HepG2 (cell line): ENCODE results near the gene ITPRIP. TPM values are rescaled to one million over a fixed set of nuclear protein-coding genes. Genes with fewer than 3 reads are reported as not detected.

Experiments used
- ATAD3A ChIP-seq: sonication (generic); formaldehyde crosslinking; IDR thresholded peaks from 2 replicates; pipeline ENCODE4 v1.4.0; 2020; ENCODE audit warnings: missing genetic modification reagents
- BRD4 ChIP-seq: sonication (generic); formaldehyde crosslinking; IDR thresholded peaks from 2 replicates; pipeline ENCODE4 v1.4.0; 2020; ENCODE audit warnings: missing genetic modification reagents
- CCAR2 ChIP-seq: fragments of 200-400 bp; formaldehyde crosslinking; optimal IDR thresholded peaks from 2 replicates; pipeline ENCODE3; 2018; ENCODE audit warnings: low read depth, mild to moderate bottlenecking, low read length, moderate library complexity
- EHMT2 ChIP-seq: fragments of 200-600 bp; sonication (generic); IDR thresholded peaks from 2 replicates; pipeline ENCODE4 v1.7.0; 2017; ENCODE audit warnings: antibody characterized with exemption, low read depth, low read length, borderline replicate concordance
- KDM5A ChIP-seq: fragments of 200-600 bp; sonication (generic); IDR thresholded peaks from 2 replicates; pipeline ENCODE4 v1.7.0; 2018; ENCODE audit warnings: antibody characterized with exemption, mild to moderate bottlenecking, low read length, borderline replicate concordance
- MXD4 ChIP-seq: IDR thresholded peaks from 2 replicates; pipeline ENCODE4 v1.6.1; 2016; ENCODE audit warnings: mild to moderate bottlenecking, missing biosample characterization, missing genetic modification reagents
- NFIB ChIP-seq: sonication (generic); formaldehyde crosslinking; IDR thresholded peaks from 2 replicates; pipeline ENCODE4 v1.9.0; 2021; ENCODE audit warnings: missing genetic modification reagents, mild to moderate bottlenecking, borderline replicate concordance
- POGZ ChIP-seq: sonication (generic); formaldehyde crosslinking; IDR thresholded peaks from 2 replicates; pipeline ENCODE4 v1.4.0; 2020; ENCODE audit warnings: mild to moderate bottlenecking, missing genetic modification reagents
- SAP130 ChIP-seq: IDR thresholded peaks from 2 replicates; pipeline ENCODE4 v1.6.1; 2016; ENCODE audit warnings: low read depth
- SRSF1 ChIP-seq: fragments of 200-400 bp; formaldehyde crosslinking; optimal IDR thresholded peaks from 2 replicates; pipeline ENCODE3; 2017; ENCODE audit warnings: mild to moderate bottlenecking, low read depth, low read length, moderate library complexity
- SRY ChIP-seq: sonication (generic); formaldehyde crosslinking; IDR thresholded peaks from 2 replicates; pipeline ENCODE4 v1.8.0; 2022; ENCODE audit warnings: mild to moderate bottlenecking, missing genetic modification reagents
- TAF15 ChIP-seq: fragments of 200-400 bp; formaldehyde crosslinking; IDR thresholded peaks from one replicate; pipeline ENCODE4 v1.6.1; 2018; ENCODE audit warnings: mild to moderate bottlenecking, low read depth, low read length; ENCODE audit not compliant: poor library complexity, severe bottlenecking
- WIZ ChIP-seq: sonication (generic); formaldehyde crosslinking; IDR thresholded peaks from 2 replicates; pipeline ENCODE4 v1.5.1; 2020; ENCODE audit warnings: mild to moderate bottlenecking, missing genetic modification reagents
- ZMAT3 ChIP-seq: sonication (generic); formaldehyde crosslinking; conservative IDR thresholded peaks from 2 replicates; pipeline ENCODE4 v1.7.0; 2021; ENCODE audit warnings: missing genetic modification reagents
- ZNF143 ChIP-seq: sonication (generic); formaldehyde crosslinking; IDR thresholded peaks from 2 replicates; pipeline ENCODE4 v1.4.0; 2020; ENCODE audit warnings: missing genetic modification reagents
- ZNF3 ChIP-seq: IDR thresholded peaks from 2 replicates; pipeline ENCODE4 v1.7.0; 2017; ENCODE audit warnings: inconsistent platforms
- ZNF709 ChIP-seq: sonication (generic); formaldehyde crosslinking; IDR thresholded peaks from 2 replicates; pipeline ENCODE4 v1.5.0; 2020; ENCODE audit warnings: mild to moderate bottlenecking, missing genetic modification reagents
- polyA plus RNA-seq, 8 experiments: library from polyadenylated mRNA; depleted of rRNA in 3 of 8; stranded (reverse) in 7 of 8; unstranded in 1 of 8; fragments of >200 nt; fragmentation: Illumina TruSeq in 4 of 8; extraction: Trizol in 4 of 8; gene quantifications; 2 replicates each; pipeline versions ENCODE4 v1.2.1 to v1.2.3, GENCODE V29; 2011 to 2016; ENCODE audit warnings: low read depth in 4 of 8, missing spikeins in 1 of 8, mixed read lengths in 1 of 8; ENCODE audit not compliant: insufficient read depth in 1 of 8
- total RNA-seq, 5 experiments: library from RNA; depleted of rRNA; stranded (reverse); fragments of >200 nt; fragmentation: Illumina TruSeq; extraction: Trizol; gene quantifications; 2 replicates each; pipeline ENCODE4 v1.2.3, GENCODE V29; 2016; ENCODE audit warnings: low read depth in 1 of 5
- TF ChIP-seq, protein P1 (sequence below): sonication (generic); formaldehyde crosslinking; IDR thresholded peaks from 2 replicates; pipeline ENCODE4 v1.4.0; 2020; ENCODE audit warnings: mild to moderate bottlenecking, missing genetic modification reagents
- TF ChIP-seq, protein P2 (sequence below): sonication (generic); formaldehyde crosslinking; IDR thresholded peaks from 2 replicates; pipeline ENCODE4 v1.9.0; 2022; ENCODE audit warnings: low read depth, missing genetic modification reagents
- TF ChIP-seq, protein P3 (sequence below): fragments of 450-650 bp; IDR thresholded peaks from 2 replicates; pipeline ENCODE4 v1.6.1; 2016
- TF ChIP-seq, protein P4 (sequence below): sonication (generic); formaldehyde crosslinking; IDR thresholded peaks from 2 replicates; pipeline ENCODE4 v1.4.0; 2020; ENCODE audit warnings: missing genetic modification reagents

Gene ITPRIP
- total and polyA plus RNA-seq, 2 of the 13 experiments (the other 11 are each of a cell fraction or from before 2014, with no cell fraction given): 1.00 to 2.8 TPM

DNA sequence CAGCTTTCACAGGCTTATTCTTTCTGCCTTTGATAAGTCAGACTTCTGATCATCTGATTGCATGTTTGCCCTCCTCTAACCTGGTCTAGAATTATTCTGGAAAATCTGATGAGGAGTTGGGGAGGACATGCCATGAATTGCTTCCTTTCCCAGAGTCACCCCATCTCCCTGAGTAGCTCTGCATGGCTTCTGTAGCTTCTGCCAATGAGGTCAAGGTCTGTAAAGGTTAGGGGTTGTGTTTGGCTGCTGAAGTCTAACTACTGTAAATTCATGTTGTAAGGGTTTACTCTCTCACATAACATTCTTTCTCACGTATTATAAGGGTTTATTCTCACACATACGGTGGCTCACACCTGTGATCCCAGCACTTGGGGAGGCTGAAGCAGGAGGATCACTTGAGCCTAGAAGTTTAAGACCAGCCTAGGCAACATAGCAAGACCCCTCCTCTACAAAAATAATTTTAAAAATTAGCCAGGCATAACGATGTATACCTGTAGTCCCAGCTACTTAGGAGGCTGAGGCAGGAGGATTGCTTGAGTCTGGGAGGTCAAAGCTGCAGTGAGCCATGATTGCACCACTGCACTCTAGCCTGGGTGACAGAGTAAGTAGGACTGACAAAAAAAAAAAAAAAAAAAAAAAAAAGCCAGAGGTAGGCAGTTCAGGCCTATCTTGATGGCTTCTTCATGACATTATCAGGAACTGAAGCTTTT, 58.6 kb downstream of the ITPRIP start (continued):
- no peak for TF ChIP-seq CCAR2
- TF ChIP-seq, protein P1, sequence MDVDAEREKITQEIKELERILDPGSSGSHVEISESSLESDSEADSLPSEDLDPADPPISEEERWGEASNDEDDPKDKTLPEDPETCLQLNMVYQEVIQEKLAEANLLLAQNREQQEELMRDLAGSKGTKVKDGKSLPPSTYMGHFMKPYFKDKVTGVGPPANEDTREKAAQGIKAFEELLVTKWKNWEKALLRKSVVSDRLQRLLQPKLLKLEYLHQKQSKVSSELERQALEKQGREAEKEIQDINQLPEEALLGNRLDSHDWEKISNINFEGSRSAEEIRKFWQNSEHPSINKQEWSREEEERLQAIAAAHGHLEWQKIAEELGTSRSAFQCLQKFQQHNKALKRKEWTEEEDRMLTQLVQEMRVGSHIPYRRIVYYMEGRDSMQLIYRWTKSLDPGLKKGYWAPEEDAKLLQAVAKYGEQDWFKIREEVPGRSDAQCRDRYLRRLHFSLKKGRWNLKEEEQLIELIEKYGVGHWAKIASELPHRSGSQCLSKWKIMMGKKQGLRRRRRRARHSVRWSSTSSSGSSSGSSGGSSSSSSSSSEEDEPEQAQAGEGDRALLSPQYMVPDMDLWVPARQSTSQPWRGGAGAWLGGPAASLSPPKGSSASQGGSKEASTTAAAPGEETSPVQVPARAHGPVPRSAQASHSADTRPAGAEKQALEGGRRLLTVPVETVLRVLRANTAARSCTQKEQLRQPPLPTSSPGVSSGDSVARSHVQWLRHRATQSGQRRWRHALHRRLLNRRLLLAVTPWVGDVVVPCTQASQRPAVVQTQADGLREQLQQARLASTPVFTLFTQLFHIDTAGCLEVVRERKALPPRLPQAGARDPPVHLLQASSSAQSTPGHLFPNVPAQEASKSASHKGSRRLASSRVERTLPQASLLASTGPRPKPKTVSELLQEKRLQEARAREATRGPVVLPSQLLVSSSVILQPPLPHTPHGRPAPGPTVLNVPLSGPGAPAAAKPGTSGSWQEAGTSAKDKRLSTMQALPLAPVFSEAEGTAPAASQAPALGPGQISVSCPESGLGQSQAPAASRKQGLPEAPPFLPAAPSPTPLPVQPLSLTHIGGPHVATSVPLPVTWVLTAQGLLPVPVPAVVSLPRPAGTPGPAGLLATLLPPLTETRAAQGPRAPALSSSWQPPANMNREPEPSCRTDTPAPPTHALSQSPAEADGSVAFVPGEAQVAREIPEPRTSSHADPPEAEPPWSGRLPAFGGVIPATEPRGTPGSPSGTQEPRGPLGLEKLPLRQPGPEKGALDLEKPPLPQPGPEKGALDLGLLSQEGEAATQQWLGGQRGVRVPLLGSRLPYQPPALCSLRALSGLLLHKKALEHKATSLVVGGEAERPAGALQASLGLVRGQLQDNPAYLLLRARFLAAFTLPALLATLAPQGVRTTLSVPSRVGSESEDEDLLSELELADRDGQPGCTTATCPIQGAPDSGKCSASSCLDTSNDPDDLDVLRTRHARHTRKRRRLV (CRISPR knock-in tag): no peak
- TF ChIP-seq KDM5A: no peak
- TF ChIP-seq, protein P2, sequence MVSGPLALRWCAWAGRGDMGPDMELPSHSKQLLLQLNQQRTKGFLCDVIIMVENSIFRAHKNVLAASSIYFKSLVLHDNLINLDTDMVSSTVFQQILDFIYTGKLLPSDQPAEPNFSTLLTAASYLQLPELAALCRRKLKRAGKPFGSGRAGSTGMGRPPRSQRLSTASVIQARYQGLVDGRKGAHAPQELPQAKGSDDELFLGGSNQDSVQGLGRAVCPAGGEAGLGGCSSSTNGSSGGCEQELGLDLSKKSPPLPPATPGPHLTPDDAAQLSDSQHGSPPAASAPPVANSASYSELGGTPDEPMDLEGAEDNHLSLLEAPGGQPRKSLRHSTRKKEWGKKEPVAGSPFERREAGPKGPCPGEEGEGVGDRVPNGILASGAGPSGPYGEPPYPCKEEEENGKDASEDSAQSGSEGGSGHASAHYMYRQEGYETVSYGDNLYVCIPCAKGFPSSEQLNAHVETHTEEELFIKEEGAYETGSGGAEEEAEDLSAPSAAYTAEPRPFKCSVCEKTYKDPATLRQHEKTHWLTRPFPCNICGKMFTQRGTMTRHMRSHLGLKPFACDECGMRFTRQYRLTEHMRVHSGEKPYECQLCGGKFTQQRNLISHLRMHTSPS (CRISPR knock-in tag): no peak
- TF ChIP-seq ATAD3A (CRISPR knock-in tag): no peak
- TF ChIP-seq SRSF1: no peak
- TF ChIP-seq ZNF143 (CRISPR knock-in tag): no peak
- TF ChIP-seq POGZ (CRISPR knock-in tag): 0 out of 2 replicates have a peak, but pooled peaks have one; percentile 22
- no peak for TF ChIP-seq EHMT2
- TF ChIP-seq BRD4: no peak
- TF ChIP-seq SRY (CRISPR knock-in tag): no peak
- TF ChIP-seq, protein P3, sequence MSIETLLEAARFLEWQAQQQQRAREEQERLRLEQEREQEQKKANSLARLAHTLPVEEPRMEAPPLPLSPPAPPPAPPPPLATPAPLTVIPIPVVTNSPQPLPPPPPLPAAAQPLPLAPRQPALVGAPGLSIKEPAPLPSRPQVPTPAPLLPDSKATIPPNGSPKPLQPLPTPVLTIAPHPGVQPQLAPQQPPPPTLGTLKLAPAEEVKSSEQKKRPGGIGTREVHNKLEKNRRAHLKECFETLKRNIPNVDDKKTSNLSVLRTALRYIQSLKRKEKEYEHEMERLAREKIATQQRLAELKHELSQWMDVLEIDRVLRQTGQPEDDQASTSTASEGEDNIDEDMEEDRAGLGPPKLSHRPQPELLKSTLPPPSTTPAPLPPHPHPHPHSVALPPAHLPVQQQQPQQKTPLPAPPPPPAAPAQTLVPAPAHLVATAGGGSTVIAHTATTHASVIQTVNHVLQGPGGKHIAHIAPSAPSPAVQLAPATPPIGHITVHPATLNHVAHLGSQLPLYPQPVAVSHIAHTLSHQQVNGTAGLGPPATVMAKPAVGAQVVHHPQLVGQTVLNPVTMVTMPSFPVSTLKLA: no peak
- TF ChIP-seq SAP130 (CRISPR knock-in tag): 0 out of 2 replicates have a peak, but pooled peaks have one; percentile 28
- no peak for TF ChIP-seq ZNF709 (CRISPR knock-in tag)
- no peak for TF ChIP-seq ZNF3 (CRISPR knock-in tag)
- no peak for TF ChIP-seq NFIB (CRISPR knock-in tag)
- TF ChIP-seq, protein P4, sequence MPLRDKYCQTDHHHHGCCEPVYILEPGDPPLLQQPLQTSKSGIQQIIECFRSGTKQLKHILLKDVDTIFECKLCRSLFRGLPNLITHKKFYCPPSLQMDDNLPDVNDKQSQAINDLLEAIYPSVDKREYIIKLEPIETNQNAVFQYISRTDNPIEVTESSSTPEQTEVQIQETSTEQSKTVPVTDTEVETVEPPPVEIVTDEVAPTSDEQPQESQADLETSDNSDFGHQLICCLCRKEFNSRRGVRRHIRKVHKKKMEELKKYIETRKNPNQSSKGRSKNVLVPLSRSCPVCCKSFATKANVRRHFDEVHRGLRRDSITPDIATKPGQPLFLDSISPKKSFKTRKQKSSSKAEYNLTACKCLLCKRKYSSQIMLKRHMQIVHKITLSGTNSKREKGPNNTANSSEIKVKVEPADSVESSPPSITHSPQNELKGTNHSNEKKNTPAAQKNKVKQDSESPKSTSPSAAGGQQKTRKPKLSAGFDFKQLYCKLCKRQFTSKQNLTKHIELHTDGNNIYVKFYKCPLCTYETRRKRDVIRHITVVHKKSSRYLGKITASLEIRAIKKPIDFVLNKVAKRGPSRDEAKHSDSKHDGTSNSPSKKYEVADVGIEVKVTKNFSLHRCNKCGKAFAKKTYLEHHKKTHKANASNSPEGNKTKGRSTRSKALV (CRISPR knock-in tag): no peak
- TF ChIP-seq TAF15: no peak
- no peak for TF ChIP-seq WIZ (CRISPR knock-in tag)
- TF ChIP-seq ZMAT3 (CRISPR knock-in tag): no peak
- TF ChIP-seq MXD4 (CRISPR knock-in tag): no peak
